Omental fat pad (tissue), 4 donors: ENCODE measurements around the gene AKAP8. TPM values are rescaled to one million over a fixed set of nuclear protein-coding genes. Genes with fewer than 3 reads are reported as not detected.

Experiments used
- ATAC-seq: fragments of 150-250 bp; one replicate; pipeline ENCODE4 v1.9.1; 2016; ENCODE audit warnings: mild to moderate bottlenecking, moderate library complexity; ENCODE audit not compliant: low FRiP score
- DNase-seq: peaks from one replicate; pipeline ENCODE4 v3.0.0-alpha.2; 2019; ENCODE audit warnings: low spot score
- total RNA-seq, 4 donors: library from RNA; depleted of rRNA; stranded (reverse); fragments of >200 nt; gene quantifications; one replicate each; pipeline ENCODE4 v1.1.0, GENCODE V29; 2016
- TF ChIP-seq, protein P1 (sequence below), 3 donors: fragments of 450-650 bp; IDR thresholded peaks; one replicate each; pipeline ENCODE4 v1.5.1; 2016 to 2017; ENCODE audit warnings: antibody characterized with exemption in 3 of 3, mild to moderate bottlenecking in 3 of 3, moderate library complexity in 2 of 3

AKAP8 gene
- total RNA-seq, 4 donors from 2014 or later = 17.5 to 45.6 (median 22.8) TPM

DNA sequence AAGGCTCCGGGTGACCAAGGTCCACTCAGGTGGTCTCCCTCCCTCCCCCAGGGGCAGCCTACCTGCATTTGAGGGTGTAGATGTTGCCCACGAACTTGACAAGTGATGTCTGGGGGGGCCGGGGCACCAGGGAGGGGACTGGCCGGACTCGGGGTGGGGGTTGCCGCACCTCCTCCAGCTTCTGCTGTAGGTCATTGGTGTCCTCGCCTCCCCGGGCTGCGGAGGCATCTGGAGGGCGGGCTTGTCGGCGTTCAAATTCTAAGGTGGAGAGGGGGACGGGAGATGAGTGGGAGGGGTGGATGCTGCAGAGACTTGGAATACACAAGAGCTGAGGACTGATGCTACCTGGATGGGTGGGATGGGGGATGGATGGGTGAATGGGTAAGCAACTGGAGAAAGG lies 44.5 kb upstream of the AKAP8 start:
- no peak for DNase-seq
- TF ChIP-seq, protein P1, sequence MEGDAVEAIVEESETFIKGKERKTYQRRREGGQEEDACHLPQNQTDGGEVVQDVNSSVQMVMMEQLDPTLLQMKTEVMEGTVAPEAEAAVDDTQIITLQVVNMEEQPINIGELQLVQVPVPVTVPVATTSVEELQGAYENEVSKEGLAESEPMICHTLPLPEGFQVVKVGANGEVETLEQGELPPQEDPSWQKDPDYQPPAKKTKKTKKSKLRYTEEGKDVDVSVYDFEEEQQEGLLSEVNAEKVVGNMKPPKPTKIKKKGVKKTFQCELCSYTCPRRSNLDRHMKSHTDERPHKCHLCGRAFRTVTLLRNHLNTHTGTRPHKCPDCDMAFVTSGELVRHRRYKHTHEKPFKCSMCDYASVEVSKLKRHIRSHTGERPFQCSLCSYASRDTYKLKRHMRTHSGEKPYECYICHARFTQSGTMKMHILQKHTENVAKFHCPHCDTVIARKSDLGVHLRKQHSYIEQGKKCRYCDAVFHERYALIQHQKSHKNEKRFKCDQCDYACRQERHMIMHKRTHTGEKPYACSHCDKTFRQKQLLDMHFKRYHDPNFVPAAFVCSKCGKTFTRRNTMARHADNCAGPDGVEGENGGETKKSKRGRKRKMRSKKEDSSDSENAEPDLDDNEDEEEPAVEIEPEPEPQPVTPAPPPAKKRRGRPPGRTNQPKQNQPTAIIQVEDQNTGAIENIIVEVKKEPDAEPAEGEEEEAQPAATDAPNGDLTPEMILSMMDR (IDR thresholded peaks at IDR 0.05) = no peak
- ATAC-seq = no peak

DNA sequence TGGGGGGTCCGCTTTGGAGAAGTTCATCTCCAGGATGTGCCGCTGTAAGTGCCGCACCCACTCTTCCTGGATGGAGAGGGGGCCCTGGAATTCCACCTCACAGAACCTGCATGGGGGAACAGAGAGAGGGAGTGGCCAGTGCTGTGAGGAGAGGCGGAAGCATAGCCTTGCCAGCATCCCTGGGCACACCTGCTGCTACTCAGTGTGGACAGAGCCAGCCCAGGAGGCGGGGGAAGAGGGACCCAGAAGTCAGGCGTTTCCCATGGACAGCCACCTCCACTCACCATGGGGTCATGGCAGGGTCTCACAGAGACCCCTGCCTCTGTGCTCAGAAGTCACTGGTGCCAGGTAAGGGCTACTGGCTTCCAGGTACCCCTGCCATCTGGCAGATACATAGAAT lies 43.5 kb upstream of the AKAP8 start:
- TF ChIP-seq, protein P1 (IDR thresholded peaks at IDR 0.05) = no peak
- DNase-seq = no peak
- ATAC-seq = no peak

DNA sequence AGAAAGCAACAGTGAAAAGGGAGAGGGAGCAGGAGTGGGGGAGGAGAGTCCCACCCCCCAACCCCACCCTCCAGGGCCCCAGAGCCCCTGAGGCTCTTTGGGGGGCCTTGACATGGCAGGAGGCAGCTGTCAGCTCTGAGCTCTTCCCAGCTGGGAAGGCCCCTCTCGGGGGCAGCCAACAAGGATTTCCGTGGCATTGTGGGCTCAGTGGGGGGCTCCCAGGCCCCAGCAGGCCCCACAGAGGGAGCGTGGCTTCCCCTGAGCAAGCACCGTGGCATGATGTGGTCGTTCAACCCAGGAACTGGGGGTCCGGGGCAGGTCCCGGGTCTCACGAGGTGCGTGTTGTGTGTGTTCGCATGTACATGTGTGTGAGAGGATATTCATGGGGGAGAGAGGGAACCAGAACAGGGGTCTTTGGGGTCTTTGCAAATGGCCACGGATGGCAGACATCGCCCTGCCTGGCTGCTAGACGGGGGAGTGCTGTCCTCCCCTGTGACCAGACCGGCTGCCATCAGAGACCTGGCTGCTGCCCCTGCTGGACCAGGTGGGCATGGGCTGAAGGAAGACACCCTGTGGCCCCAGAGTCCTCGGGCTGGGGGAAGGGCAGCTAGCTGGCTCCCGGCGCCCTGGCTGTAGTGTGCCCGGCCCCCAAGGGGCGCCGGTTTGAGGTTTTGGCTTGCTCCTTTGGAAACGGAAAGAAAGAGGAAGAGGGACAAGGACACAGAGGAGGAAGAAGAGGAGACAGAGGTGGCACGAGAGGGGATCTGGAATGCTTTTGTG lies 42.9 kb upstream of the AKAP8 start:
- DNase-seq = no peak
- no peak for ATAC-seq
- TF ChIP-seq, protein P1 (IDR thresholded peaks at IDR 0.05) = no peak

DNA sequence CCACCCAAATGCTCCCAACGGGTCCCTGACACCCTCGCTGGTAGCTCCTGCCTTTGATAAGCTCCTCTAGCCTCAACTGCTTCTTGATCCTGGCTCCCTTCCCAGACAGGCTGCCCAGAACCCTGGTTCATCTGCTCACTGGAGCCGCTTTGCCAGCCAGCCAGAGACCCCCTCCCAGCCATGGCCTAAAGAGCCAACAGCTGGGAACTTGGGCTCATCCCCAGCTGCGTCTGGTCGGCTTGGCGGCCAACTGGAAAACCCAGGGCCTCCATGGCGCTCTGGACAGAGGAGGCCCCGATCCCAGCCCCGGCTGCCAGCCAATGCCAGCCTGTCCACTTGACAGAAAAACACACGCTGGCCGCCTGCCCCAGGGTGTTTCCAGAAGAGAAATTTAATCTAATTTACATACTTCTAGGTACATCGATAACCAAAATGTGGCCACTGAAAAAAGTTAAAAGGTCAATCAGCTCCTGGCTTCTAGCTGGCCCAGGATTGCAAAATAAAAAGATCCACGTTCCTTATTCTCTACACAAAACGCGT lies 42.2 kb upstream of the AKAP8 start:
- DNase-seq (no peak), ATAC-seq (no peak)
- TF ChIP-seq, protein P1 (IDR thresholded peaks at IDR 0.05) = no peak

DNA sequence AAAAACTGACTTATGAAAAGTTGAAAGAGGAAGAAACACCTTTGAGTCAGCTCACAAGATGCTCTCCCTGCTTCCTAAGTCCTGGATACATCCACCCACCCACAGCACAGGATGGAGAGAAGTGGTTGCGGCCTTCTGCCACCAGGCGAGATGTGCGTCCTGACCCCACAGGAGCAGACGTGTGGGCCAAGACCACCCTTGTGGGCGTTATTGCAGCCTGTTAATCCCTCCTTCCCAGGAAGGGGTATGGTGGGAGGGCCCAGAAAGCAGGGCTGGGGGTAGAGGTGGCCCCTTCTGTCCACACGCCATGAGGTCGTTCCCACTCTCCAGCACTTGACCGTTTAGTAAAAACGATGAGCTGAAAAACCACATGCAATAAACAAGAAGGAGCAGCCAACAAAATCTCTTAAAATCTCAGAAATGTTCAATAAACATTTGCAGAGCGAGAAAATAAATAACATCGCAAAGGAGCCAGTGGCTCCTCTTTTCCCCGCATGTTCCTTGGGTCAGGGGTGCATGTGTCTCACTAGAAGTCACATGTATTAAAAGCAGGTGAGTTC lies 41.6 kb upstream of the AKAP8 start:
- TF ChIP-seq, protein P1 (IDR thresholded peaks at IDR 0.05) = no peak
- ATAC-seq = no peak
- no peak for DNase-seq

DNA sequence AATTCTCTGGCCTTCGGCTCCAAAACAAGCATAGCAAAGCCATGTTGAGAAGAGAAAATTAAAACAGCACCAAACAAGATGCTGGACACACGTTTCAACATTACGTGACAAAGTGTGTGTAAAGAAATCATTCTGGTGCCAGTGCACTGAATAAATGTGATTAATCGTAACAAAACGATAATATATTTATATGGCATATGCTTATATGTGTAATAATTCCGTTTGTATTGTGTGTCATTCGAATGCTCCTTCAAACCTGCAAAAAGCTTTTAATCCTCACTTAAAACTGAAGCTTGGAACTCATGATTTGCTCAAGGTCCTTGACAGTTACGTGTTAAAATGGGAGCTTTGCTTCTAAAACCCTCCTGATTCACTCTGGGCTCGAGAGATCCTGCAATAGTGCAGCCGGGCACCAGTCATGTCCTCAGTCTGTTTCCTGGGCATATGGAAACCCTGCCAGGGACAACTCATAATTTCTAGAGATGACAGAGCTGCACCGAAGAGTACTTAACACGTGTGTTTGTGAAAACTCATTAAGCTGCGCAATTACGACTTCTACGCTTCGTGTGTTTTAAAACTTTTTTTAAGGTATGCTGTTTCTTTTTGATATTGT lies 39.9 kb upstream of the AKAP8 start:
- TF ChIP-seq, protein P1 (IDR thresholded peaks at IDR 0.05) = no peak
- no peak for DNase-seq
- ATAC-seq = no peak
